HG03565 (cell line): ENCODE data around the gene GNL3.

Experiments
- ATAC-seq: cut with Tn5 transposase; IDR thresholded peaks from one replicate; pipeline ENCODE4 v1.9.1; 2021; ENCODE audit warnings: mild to moderate bottlenecking, moderate library complexity; ENCODE audit not compliant: unreplicated experiment

Gene GNL3

GRCh38 chr3:52688266-52688665, 2.4 kb downstream of the GNL3 start:
- no peak for ATAC-seq

- no peak for ATAC-seq
These were observed 3.3 kb downstream of the GNL3 start for GRCh38 chr3:52689151-52689550.

- ATAC-seq: no peak
These were observed 4.7 kb downstream of the GNL3 start for GRCh38 chr3:52690560-52690959.

DNA sequence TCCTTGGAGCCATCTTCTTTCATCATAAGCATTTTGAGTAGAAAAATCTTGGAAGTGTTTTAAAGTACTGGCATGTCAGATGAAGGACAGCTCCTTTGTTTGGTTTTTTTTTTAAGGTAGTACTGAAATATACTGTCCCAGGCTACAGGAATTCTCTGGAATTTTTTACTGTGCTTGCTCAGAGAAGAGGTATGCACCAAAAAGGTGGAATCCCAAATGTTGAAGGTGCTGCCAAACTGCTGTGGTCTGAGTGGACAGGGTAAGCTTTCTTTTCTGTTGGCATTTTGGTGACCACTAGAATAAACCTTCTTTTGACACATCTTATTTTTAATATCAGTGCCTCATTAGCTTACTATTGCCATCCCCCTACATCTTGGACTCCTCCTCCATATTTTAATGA, 7.2 kb downstream of the GNL3 start:
- ATAC-seq: no peak

GRCh38 chr3:52694528-52695189, 8.8 kb downstream of the GNL3 start:
- ATAC-seq: no peak

- ATAC-seq: no peak
These were observed 10.2 kb downstream of the GNL3 start for GRCh38 chr3:52695798-52696671.

GRCh38 chr3:52696830-52697631, 11.2 kb downstream of the GNL3 start:
- no peak for ATAC-seq

- no peak for ATAC-seq
These were observed 11.8 kb downstream of the GNL3 start for GRCh38 chr3:52697632-52697965.

DNA sequence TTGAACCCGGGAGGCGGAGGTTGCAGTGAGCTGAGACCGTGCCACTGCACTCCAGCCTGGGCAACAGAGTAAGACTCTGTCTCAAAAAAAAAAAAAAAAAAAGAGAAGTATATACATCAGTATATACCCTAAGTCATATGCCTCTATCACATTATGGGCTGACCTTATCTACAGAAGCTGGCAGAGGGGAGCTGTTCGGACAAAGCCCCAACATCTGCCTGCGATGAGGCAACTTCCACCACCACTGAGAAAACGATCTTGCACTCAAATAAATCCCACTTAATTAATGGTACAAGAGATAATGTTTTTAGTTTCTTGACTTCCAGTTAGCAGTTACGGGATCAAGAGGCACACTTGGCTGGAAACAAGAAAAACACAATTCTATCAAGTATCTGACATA, 17.5 kb downstream of the GNL3 start:
- no peak for ATAC-seq

DNA sequence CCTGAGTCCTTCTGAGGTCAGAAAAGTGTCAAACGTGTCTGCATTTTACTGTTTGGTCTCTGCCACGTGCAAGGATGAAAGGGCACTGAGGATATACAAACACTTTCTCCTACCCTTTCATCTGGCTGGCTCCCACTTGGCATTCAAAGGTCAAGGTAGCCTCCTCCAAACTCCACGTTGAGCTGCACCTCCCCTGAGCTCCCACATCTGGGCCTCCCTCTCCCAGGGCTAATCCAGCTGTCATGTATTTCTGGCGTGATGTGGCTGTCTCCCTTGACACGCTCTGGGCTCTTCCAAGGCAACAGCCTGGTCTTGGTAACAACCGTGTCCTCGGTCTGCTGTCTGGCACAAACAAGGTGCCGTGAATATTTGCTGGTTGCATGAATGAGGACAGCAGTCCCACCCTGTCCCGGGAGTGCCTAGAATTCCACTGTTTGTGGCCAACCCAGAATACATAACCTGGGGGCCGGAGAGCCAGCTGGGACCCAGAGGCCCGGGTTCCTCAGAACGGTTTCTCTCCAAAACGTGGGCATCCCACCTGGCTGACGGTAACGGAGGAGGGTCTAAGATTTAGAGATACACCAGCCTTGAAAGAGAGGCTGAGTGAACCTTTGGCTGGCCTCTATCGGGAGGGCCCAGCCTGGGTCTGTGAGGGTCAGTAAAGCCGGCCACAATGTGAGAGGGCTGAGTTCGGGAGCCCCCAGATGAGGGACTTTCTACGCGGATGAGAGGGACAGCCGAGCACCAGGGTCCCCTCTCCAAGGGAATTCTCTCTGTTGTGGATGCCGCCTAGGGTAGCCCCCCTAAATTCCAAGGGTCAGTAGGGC, 19.0 kb downstream of the GNL3 start:
- no peak for ATAC-seq

DNA sequence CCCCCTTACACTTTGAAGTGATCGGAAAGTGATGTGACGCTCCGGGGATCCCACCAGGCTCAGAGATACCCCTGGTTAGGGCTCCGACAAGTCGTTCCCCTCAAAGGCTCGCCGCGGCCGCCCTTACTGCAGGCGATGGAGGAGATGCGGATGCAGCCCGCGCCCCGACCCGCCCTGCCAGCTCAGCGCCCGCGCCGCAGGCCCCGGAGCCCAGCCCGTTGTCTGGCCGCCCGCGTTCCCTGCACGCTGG, 19.5 kb downstream of the GNL3 start:
- ATAC-seq: no peak

DNA sequence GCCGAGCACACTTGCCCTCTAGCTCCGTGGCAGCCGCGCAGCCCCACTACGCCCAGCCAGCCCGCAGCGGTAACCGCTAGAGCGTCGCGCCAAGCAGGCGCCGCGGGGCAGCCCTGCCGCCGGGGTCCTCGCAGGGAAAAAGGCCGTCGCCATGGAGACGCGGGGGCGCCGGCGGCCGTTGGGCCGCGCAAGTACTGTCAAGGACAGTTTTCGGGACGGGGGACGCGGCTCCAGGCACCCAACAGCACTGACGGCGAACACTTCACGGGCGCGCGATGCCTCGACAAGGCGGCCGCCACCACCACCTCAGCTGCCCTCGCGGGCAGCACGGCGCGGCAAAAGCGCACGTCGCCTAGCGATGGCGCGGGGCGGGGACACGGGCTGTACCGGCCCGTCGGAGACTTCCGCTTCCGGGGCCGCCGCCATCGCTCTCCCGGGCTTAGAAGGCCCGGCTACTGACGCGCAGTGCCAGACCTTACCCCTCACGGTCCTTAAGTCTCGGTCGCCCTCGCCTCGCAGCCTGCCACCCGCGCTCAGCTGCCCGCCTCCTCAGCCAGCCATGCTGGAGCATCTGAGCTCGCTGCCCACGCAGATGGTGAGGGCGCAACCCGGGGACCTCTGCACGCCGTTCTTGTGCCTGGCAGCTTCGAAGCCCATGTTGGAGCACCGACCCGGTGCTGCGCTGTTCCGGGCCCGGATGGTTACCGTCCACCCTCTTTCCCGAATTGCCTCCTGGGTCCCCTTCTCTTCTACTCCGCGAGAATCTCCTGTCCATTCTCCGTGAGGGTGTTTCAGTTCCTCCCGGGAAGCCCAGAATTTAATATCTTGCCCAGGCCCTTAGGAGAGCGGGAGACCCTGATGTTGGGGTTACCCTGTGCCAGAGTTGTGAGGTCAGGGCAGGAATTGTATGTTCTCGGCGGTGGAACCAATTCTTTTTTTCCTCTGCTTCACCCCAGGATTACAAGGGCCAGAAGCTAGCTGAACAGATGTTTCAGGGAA, 20.2 kb downstream of the GNL3 start, which contains the start of the genes GLT8D1 and SPCS1:
Gene GLT8D1, minus strand, starts transcription at position 104 of the 999 bp plus-strand sequence. CDS start 5,331 bp downstream, outside the sequence.
Gene SPCS1, plus strand, starts transcription at position 419 of the 999 bp plus-strand sequence. Its CDS starts 141 bp downstream, at position 560.
- peak; percentile 55 for ATAC-seq

GRCh38 chr3:52707585-52707984, 21.8 kb downstream of the GNL3 start:
- no peak for ATAC-seq

DNA sequence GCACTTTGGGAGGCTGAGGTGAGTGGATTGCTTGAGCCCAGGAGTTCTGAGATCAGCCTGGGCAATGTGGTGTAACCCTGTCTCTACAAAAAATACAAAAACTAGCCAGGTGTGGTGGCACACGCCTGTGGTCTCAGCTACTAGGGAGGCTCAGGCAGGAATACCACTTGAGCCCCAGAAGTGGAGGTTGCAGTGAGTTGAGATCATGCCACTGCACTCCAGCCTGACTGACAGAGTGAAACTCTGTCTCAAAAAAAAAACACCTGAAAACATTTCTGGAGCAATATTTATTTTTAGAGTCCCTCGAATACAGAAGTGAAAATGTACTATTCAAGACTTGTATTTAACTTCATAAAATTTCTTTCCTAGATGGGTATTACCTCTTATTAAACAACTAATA, 24.7 kb downstream of the GNL3 start:
- ATAC-seq: no peak

DNA sequence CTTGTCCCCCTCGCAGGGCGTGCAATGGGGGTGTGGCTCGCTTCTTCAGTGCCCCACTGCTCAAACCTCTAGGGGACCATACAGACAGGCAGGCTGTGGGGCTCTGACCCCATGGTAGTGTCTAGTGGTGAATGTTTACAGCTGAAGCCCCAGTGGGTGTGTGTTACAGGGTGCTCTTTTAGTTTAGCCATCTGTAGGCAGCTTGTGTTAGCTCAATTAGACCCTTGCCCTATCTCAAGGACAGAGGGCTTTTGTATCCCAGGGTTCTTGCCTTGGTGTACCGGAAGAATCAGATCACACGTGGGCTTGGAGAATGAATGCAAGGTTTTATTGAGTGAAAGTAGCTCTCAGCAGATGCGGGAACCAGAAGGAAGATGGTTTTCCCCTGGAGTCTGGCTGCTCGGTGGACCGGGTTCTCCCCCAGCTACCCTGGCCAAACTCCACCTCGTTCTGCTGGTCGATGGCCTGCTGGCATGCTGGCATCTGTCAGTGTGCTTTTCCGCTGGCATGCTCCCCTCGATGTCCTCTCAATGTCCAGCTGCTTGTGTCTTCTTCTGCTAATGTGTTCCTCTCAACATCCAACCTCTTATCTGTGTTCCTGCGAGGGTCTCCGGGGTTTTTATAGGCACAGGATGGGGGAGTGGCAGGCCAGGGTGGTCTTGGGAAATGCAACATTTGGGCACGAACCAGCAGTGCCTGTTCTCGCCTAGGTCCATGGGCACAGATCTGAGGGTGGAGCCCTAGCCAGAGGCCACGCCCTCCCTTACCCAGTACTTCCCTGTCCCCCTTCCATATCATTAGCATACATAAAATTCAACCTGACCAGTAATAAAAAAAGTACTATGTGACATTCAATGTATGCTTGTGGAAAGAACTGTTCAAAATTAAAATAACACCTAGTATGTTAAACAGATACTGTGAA, 26.7 kb downstream of the GNL3 start:
- ATAC-seq: no peak

DNA sequence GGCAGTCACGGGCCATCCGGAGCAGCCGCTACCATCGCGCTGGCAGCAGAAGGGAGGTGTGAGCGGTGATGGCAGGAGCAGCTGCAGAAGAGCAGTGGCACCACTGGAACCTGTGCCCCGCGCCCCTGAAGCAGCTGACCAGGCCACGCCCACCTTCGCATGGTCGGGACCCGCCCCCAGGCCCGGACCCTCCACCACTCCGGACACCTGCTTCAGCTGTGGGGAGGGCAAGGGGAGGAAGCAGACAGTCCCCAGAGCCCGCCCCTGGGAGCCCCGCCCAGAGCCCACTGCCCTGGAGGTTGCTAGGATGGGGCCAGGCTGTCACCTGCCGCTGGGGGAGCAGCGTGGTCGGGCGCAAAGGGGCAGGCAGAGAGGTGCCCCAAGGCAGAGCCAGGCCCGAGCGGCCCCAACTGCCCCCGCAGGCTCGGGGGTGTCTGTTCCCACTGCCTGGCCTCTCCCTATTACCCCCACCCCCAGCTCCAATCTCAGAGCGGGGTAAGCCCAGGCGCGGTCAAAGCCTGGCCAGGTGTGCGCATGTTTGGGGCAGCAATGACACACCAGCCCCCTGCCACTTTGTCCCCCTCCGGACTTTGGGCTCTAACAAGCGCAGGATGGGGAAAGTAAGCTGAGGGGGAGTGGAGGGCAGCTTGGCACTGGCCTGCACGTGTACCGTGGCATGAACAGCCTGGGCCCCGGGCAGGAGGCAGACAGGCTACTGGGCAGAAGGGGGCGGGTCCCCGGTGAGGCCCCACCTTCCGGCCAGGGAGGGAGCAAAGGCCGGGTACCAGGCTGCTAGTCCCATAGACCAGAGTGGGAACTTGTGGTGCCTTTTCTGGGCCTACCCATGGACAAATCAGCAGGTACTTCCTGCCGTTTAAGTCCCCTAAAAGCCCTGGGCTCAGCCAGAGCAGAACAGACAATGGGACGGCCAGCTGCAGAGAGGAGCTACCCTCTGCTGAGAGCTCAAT, 28.8 kb downstream of the GNL3 start:
- no peak for ATAC-seq

- no peak for ATAC-seq
These were observed 30.0 kb downstream of the GNL3 start for GRCh38 chr3:52715714-52716305.
